Astrocyte (in vitro differentiated cells and primary cell): ENCODE data around the gene ATP13A2.

Experiments
- CTCF ChIP-seq: IDR thresholded peaks from 2 replicates; pipeline ENCODE4 v1.5.1; 2011; ENCODE audit warnings: low read depth, mild to moderate bottlenecking, inconsistent platforms, low read length, moderate library complexity; ENCODE audit not compliant: insufficient read depth
- EZH2 ChIP-seq: IDR thresholded peaks from 2 replicates; pipeline ENCODE4 v1.6.1; 2012; ENCODE audit warnings: mild to moderate bottlenecking, low read length, inconsistent platforms; ENCODE audit not compliant: insufficient read depth

GRCh38 chr1:16961297-16962133 lies 50.2 kb downstream of the ATP13A2 start:
- no peak for TF ChIP-seq CTCF
- TF ChIP-seq EZH2 = no peak
